Right atrium auricular region (tissue), 2 donors: ENCODE measurements around the gene FKBP1A. TPM values are rescaled to one million over a fixed set of nuclear protein-coding genes. Genes with fewer than 3 reads are reported as not detected.

Source experiments
- DNase-seq: peaks from one replicate; pipeline ENCODE4 v3.0.0-alpha.2; 2019; ENCODE audit warnings: low spot score
- H3K27ac ChIP-seq, 2 donors: fragments of 200-600 bp; sonication (generic); 1 replicate in 1 of 2; 2 replicates in 1 of 2; pipeline ENCODE4 v1.5.1; 2016 to 2019
- H3K27me3 ChIP-seq, 2 donors: fragments of 200-600 bp; sonication (generic); one replicate each; pipeline versions ENCODE4 v1.5.1 to v1.6.0; 2017 to 2019
- H3K36me3 ChIP-seq: fragments of 200-600 bp; sonication (generic); one replicate; pipeline ENCODE4 v1.5.1; 2016
- H3K4me1 ChIP-seq, 2 donors: fragments of 200-600 bp; sonication (generic); one replicate each; pipeline versions ENCODE4 v1.5.1 to v1.6.0; 2017 to 2019
- H3K4me3 ChIP-seq, 2 donors: fragments of 200-600 bp; sonication (generic); 1 replicate in 1 of 2; 2 replicates in 1 of 2; pipeline ENCODE4 v1.5.1; 2017 to 2019; ENCODE audit warnings: mild to moderate bottlenecking in 1 of 2, moderate library complexity in 1 of 2
- H3K9me3 ChIP-seq, 2 donors: fragments of 200-600 bp; sonication (generic); one replicate each; pipeline ENCODE4 v1.5.1; 2019
- CTCF ChIP-seq, 2 donors: fragments of 200-600 bp; sonication (generic); IDR thresholded peaks; one replicate each; pipeline ENCODE4 v1.5.1; 2019; ENCODE audit warnings: antibody characterized with exemption in 2 of 2
- total RNA-seq, 2 donors: library from RNA; depleted of rRNA; stranded (reverse); fragments of >200 nt; gene quantifications; one replicate each; pipeline ENCODE4 v1.1.0, GENCODE V29; 2016

The FKBP1A gene
- total RNA-seq, 2 donors from 2014 or later, result 73.5 to 98.7 TPM

- DNase-seq, result no peak
- Histone ChIP-seq H3K27ac (no peak overlapping the region), H3K27me3 (no peaks in the 10 kb centered on the region), H3K36me3 (no peaks in the 10 kb centered on the region), H3K4me3 (no peak overlapping the region), H3K4me1 (no peaks in the 10 kb centered on the region), H3K9me3 (peaks cover 0 to 13% of the 10 kb centered on the region in 2 donors)
- no peak for TF ChIP-seq CTCF (IDR thresholded peaks at IDR 0.05)
These were observed 30.8 kb upstream of the FKBP1A start for GRCh38 chr20:1423625-1424106.

GRCh38 chr20:1423206-1423605, 30.4 kb upstream of the FKBP1A start:
- Histone ChIP-seq H3K27ac (no peak overlapping the region), H3K9me3 (peaks cover 0 to 13% of the 10 kb centered on the region in 2 donors), H3K27me3 (no peaks in the 10 kb centered on the region), H3K4me3 (no peak overlapping the region), H3K36me3 (no peaks in the 10 kb centered on the region), H3K4me1 (no peaks in the 10 kb centered on the region)
- no peak for DNase-seq
- no peak for TF ChIP-seq CTCF (IDR thresholded peaks at IDR 0.05)

- no peaks in the 10 kb centered on the region for H3K36me3 ChIP-seq
- no peak for TF ChIP-seq CTCF (IDR thresholded peaks at IDR 0.05)
- DNase-seq, result no peak
- no peak overlapping the region for H3K27ac ChIP-seq
- H3K27me3 ChIP-seq, result no peaks in the 10 kb centered on the region
- H3K4me1 ChIP-seq, result no peaks in the 10 kb centered on the region
- H3K4me3 ChIP-seq, result no peak overlapping the region
- peaks cover 0 to 13% of the 10 kb centered on the region in 2 donors for H3K9me3 ChIP-seq
These were observed 29.9 kb upstream of the FKBP1A start for GRCh38 chr20:1422753-1423152.

- H3K27me3 ChIP-seq, result no peaks in the 10 kb centered on the region
- peaks cover 0 to 13% of the 10 kb centered on the region in 2 donors for H3K9me3 ChIP-seq
- no peak for DNase-seq
These were observed 27.2 kb upstream of the FKBP1A start for GRCh38 chr20:1420066-1420465.

GRCh38 chr20:1418350-1418749, 25.5 kb upstream of the FKBP1A start:
- Histone ChIP-seq H3K4me1 (no peaks in the 10 kb centered on the region), H3K9me3 (peaks cover 0 to 13% of the 10 kb centered on the region in 2 donors), H3K36me3 (no peaks in the 10 kb centered on the region), H3K27ac (no peak overlapping the region), H3K27me3 (no peaks in the 10 kb centered on the region), H3K4me3 (no peak overlapping the region)
- no peak for DNase-seq
- no peak for TF ChIP-seq CTCF (IDR thresholded peaks at IDR 0.05)

More at GRCh38 chr20:1420066-1420465, 27.2 kb upstream of the FKBP1A start:
- H3K4me3 ChIP-seq, result no peak overlapping the region
- no peak for TF ChIP-seq CTCF (IDR thresholded peaks at IDR 0.05)
- H3K36me3 ChIP-seq, result no peaks in the 10 kb centered on the region
- no peaks in the 10 kb centered on the region for H3K4me1 ChIP-seq
- no peak overlapping the region for H3K27ac ChIP-seq

GRCh38 chr20:1417790-1418189, 24.9 kb upstream of the FKBP1A start:
- no peaks in the 10 kb centered on the region for H3K4me1 ChIP-seq
- TF ChIP-seq CTCF (IDR thresholded peaks at IDR 0.05), result no peak
- H3K9me3 ChIP-seq, result peaks cover 0 to 13% of the 10 kb centered on the region in 2 donors
- no peaks in the 10 kb centered on the region for H3K36me3 ChIP-seq
- H3K27ac ChIP-seq, result no peak overlapping the region
- DNase-seq, result no peak
- no peak overlapping the region for H3K4me3 ChIP-seq
- H3K27me3 ChIP-seq, result no peaks in the 10 kb centered on the region
